ENCODE results near the gene ZCCHC7. TPM values are rescaled to one million over a fixed set of nuclear protein-coding genes. Genes with fewer than 3 reads are reported as not detected.

ZCCHC7 gene
- total and polyA plus RNA-seq, 2 of the 8 experiments (the other 6 are each of a cell fraction or from before 2014, with no cell fraction given): 12.2 to 27.5 TPM

GRCh38 chr9:37179576-37179975 is 59.2 kb downstream of the ZCCHC7 start:
- Histone ChIP-seq H3K23me2 (ENCODE audit: low read depth, low read length) (no peaks in the 10 kb centered on the region), H2AK5ac (ENCODE audit: low read depth, low read length) (no peak overlapping the region), H3K27ac (ENCODE audit: low read depth, low read length) (no peak overlapping the region), H2BK120ac (replicated peaks; ENCODE audit: low read depth, low read length) (no peak overlapping the region), H4K20me1 (replicated peaks in 1 of 2; ENCODE audit: control insufficient read depth in 1 of 2, insufficient read depth in 2 of 2, low read length in 2 of 2) (no peaks in the 10 kb centered on the region), H3K9ac (replicated peaks in 1 of 4; ENCODE audit: extremely low read depth in 1 of 4, low read depth in 3 of 4, low read length in 3 of 4) (no peak overlapping the region), H3K23ac (ENCODE audit: insufficient read length) (no peak overlapping the region), H3K14ac (ENCODE audit: insufficient read length) (no peak overlapping the region), H3K36me3 (ENCODE audit: control insufficient read depth in 2 of 4, insufficient read depth in 4 of 4, low read length in 3 of 4) (peaks cover 0 to 3% (median 0%) of the 10 kb centered on the region in 4 experiments; a peak in 1 of 8 replicates), H3K4me1 (replicated peaks in 1 of 4; ENCODE audit: control insufficient read depth in 3 of 4, insufficient read depth in 4 of 4, low read length in 3 of 4) (no peaks in the 10 kb centered on the region; a peak in 2 of 7 replicates), H4K91ac (replicated peaks; ENCODE audit: insufficient read length, low read length) (no peak overlapping the region), H2BK15ac (ENCODE audit: low read length) (no peak overlapping the region), H3K18ac (ENCODE audit: extremely low read depth, low read length) (no peak overlapping the region), H3K9me3 (ENCODE audit: insufficient read depth in 2 of 2, low read depth in 1 of 2, low read length in 1 of 2) (no peaks in the 10 kb centered on the region), H2BK12ac (ENCODE audit: low read depth, low read length) (no peak overlapping the region), H2BK20ac (ENCODE audit: low read length) (no peak overlapping the region), H3K4me3 (ENCODE audit: extremely low read depth in 1 of 4, insufficient read depth in 2 of 4, low read depth in 3 of 4, low read length in 4 of 4) (no peak overlapping the region), H4K8ac (ENCODE audit: extremely low read depth, insufficient read depth, low read length) (no peak overlapping the region), H3K4ac (replicated peaks; ENCODE audit: insufficient read length, low read depth, low read length) (no peak overlapping the region), H3K79me2 (ENCODE audit: control insufficient read depth in 1 of 2, insufficient read depth in 2 of 2, low read length in 2 of 2) (0 out of 4 replicates have a peak, but pooled peaks cover 0 to 4% of the 10 kb centered on the region in 2 experiments), H3K4me2 (ENCODE audit: insufficient read depth in 1 of 2, low read depth in 2 of 2, low read length in 2 of 2) (no peak overlapping the region), H3K56ac (replicated peaks; ENCODE audit: insufficient read length, low read depth, low read length) (no peak overlapping the region), H2BK5ac (ENCODE audit: low read depth, low read length) (no peak overlapping the region), H2AFZ (ENCODE audit: low read length) (no peak overlapping the region), H3K79me1 (ENCODE audit: low read depth, low read length) (no peaks in the 10 kb centered on the region), H4K5ac (ENCODE audit: insufficient read length, low read depth, low read length) (no peak overlapping the region), H3K27me3 (replicated peaks in 1 of 4; ENCODE audit: control insufficient read depth in 3 of 4, extremely low read depth in 1 of 4, insufficient read depth in 3 of 4, low read length in 3 of 4) (no peaks in the 10 kb centered on the region)
- TF ChIP-seq GABPA (IDR thresholded peaks at IDR 0.05; ENCODE audit: borderline replicate concordance, insufficient read depth, low read length) (no peak), MAFK (IDR thresholded peaks at IDR 0.05; ENCODE audit: low read depth, low read length) (no peak), SP2 (IDR thresholded peaks at IDR 0.05; ENCODE audit: low read length) (no peak), TCF12 (IDR thresholded peaks at IDR 0.05; ENCODE audit: low read depth, low read length) (no peak), POU5F1 (IDR thresholded peaks at IDR 0.05; ENCODE audit: low read depth, low read length) (no peak), BACH1 (IDR thresholded peaks at IDR 0.05; ENCODE audit: low read length) (no peak), TBP (IDR thresholded peaks at IDR 0.05; ENCODE audit: low read depth, low read length) (no peak), JUN (IDR thresholded peaks at IDR 0.05; ENCODE audit: low read depth, low read length) (no peak), CTBP2 (IDR thresholded peaks at IDR 0.05; ENCODE audit: borderline replicate concordance, insufficient read depth, insufficient read length, low read length) (no peak), SUZ12 (IDR thresholded peaks at IDR 0.05; ENCODE audit: low read length) (no peak), TAF1 (IDR thresholded peaks at IDR 0.05; ENCODE audit: low read depth, low read length) (no peak), JUND (IDR thresholded peaks at IDR 0.05; ENCODE audit: low read length) (no peak), TEAD4 (IDR thresholded peaks at IDR 0.05; ENCODE audit: low read depth, low read length) (no peak), SAP30 (IDR thresholded peaks at IDR 0.05; ENCODE audit: insufficient read depth, insufficient replicate concordance, low read length) (no peak)
- POLR2A ChIA-PET (ENCODE audit: partially characterized antibody): no interaction called here
- 90% methylated on average over 3 of the region's 3 CpGs; no CpG with 5 or more reads in 1 of the 2 experiments for WGBS, 2 experiments (ENCODE audit: extremely low coverage in 1 of 2, insufficient coverage in 1 of 2, insufficient read length in 1 of 2, insufficient replicate concordance in 2 of 2, low coverage in 1 of 2, low lambda C conversion rate in 2 of 2, missing lambda C conversion rate in 1 of 2)
- DNase-seq (ENCODE audit: low read depth in 1 of 2, low spot score in 2 of 2) (no peak), FAIRE-seq (no peak)
- CTCF ChIA-PET (ENCODE audit: partially characterized antibody): no interaction called here
